PC-3 (cell line): ENCODE results near the gene PTPN14.

Experiments
- EZH2 ChIP-seq: fragments of 300-600 bp; sonication (generic); IDR thresholded peaks from one replicate; pipeline ENCODE4 v1.6.1; 2017; ENCODE audit warnings: antibody characterized with exemption, mild to moderate bottlenecking, low read length; ENCODE audit not compliant: unreplicated experiment
- EZH2phosphoT487 ChIP-seq: fragments of 300-600 bp; sonication (generic); IDR thresholded peaks from 2 replicates; pipeline ENCODE4 v1.6.1; 2018; ENCODE audit warnings: mild to moderate bottlenecking, antibody characterized with exemption, low read length, borderline replicate concordance
- TF ChIP-seq, protein P1 (sequence below): fragments of 300-600 bp; sonication (generic); conservative IDR thresholded peaks from 2 replicates; pipeline ENCODE4 v1.5.1; 2017; ENCODE audit warnings: antibody characterized with exemption, low read depth, mild to moderate bottlenecking, low read length

DNA sequence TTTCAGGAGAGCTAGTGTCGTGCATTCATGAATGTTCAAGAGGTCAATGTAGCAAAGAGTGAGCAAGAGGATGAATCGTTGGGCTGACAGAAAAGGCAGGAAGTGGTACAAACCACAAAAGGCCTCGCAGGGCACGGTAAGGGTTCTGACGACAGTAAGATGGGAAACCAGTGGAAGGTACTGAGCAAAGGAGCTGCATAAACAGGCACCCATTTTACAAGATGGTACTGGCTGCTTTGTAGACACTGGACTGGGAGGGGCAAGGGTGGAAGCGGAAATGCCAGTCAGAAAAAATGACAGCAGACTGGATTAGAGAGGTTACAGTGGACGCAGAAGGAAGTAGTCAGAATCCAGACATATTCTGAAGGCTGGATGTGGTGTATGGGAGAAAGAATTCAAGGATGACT is 123.5 kb downstream of the PTPN14 start:
- TF ChIP-seq EZH2 (no peak), EZH2phosphoT487 (no peak)
- TF ChIP-seq, protein P1, sequence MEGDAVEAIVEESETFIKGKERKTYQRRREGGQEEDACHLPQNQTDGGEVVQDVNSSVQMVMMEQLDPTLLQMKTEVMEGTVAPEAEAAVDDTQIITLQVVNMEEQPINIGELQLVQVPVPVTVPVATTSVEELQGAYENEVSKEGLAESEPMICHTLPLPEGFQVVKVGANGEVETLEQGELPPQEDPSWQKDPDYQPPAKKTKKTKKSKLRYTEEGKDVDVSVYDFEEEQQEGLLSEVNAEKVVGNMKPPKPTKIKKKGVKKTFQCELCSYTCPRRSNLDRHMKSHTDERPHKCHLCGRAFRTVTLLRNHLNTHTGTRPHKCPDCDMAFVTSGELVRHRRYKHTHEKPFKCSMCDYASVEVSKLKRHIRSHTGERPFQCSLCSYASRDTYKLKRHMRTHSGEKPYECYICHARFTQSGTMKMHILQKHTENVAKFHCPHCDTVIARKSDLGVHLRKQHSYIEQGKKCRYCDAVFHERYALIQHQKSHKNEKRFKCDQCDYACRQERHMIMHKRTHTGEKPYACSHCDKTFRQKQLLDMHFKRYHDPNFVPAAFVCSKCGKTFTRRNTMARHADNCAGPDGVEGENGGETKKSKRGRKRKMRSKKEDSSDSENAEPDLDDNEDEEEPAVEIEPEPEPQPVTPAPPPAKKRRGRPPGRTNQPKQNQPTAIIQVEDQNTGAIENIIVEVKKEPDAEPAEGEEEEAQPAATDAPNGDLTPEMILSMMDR = no peak
